T-cell (primary cell): ENCODE results near the gene SP1. TPM values are rescaled to one million over a fixed set of nuclear protein-coding genes. Genes with fewer than 3 reads are reported as not detected.
"Not testable (repeated sequence)": the region's sequence is repeated elsewhere in the genome, so short reads cannot be mapped to it uniquely, and the experiment has no call there.

ENCODE experiments used
- ATAC-seq, 4 experiments: fragments of 200-7000 bp in 3 of 4; fragments of 150-1000 bp in 1 of 4; cut with Tn5 transposase; replicated peaks in 1 of 4; 1 replicate in 3 of 4; 2 replicates in 1 of 4; pipeline ENCODE4 v1.10.0; 2021; ENCODE audit warnings: moderate library complexity in 3 of 4, mild to moderate bottlenecking in 2 of 4, moderate number of reproducible peaks in 1 of 4
- CTCF ChIA-PET, 2 donors: fragments of 300-600 bp; sonication (Branson Sonifier 250); formaldehyde crosslinking; loops; one replicate each; lab custom pipeline; 2022; ENCODE audit warnings: antibody characterized with exemption in 2 of 2; lab: Charles Lee
- POLR2A ChIA-PET, 2 donors: fragments of 300-600 bp; sonication (Branson Sonifier 250); formaldehyde crosslinking; loops; one replicate each; lab custom pipeline; 2022; ENCODE audit warnings: antibody characterized with exemption in 2 of 2; lab: Charles Lee
- DNase-seq, 35 experiments: peaks; one replicate each; pipeline versions ENCODE4 v3.0.0 to v3.0.0-alpha.2; 2013 to 2023
- H3K27ac ChIP-seq: one replicate; pipeline ENCODE4 v1.5.1; 2013; ENCODE audit warnings: low read length
- H3K27me3 ChIP-seq, 2 experiments: replicated peaks in 1 of 2; 1 replicate in 1 of 2; 2 replicates in 1 of 2; pipeline versions ENCODE4 v1.6.1 to v1.7.0; 2013; ENCODE audit warnings: low read length in 1 of 2, mixed read lengths in 1 of 2; ENCODE audit not compliant: control insufficient read depth in 2 of 2, insufficient read depth in 2 of 2; ENCODE audit errors: extremely low read depth in 1 of 2
- H3K36me3 ChIP-seq, 2 donors: 1 replicate in 1 of 2; 2 replicates in 1 of 2; pipeline versions ENCODE4 v1.6.1 to v1.7.0; 2013; ENCODE audit warnings: low read length in 1 of 2; ENCODE audit not compliant: control insufficient read depth in 2 of 2, insufficient read depth in 1 of 2; ENCODE audit errors: extremely low read depth in 1 of 2
- H3K4me1 ChIP-seq, 2 experiments: 1 replicate in 1 of 2; 2 replicates in 1 of 2; pipeline versions ENCODE4 v1.6.1 to v1.7.0; 2013; ENCODE audit warnings: low read length in 2 of 2, mixed read lengths in 1 of 2; ENCODE audit not compliant: insufficient read depth in 2 of 2, control insufficient read depth in 1 of 2; ENCODE audit errors: extremely low read depth in 1 of 2
- H3K4me3 ChIP-seq, 2 donors: 1 replicate in 1 of 2; 2 replicates in 1 of 2; pipeline versions ENCODE4 v1.5.1 to v1.7.0; 2013; ENCODE audit warnings: mild to moderate bottlenecking in 2 of 2, low read length in 1 of 2, moderate library complexity in 1 of 2; ENCODE audit not compliant: control insufficient read depth in 1 of 2; ENCODE audit errors: extremely low read depth in 1 of 2
- H3K9me3 ChIP-seq: 2 replicates; pipeline ENCODE4 v1.7.0; 2013
- H3K27ac Mint-ChIP-seq, 2 donors: one replicate each; pipeline ENCODE4 v1.8.0; 2020 to 2021; ENCODE audit warnings: mild to moderate bottlenecking in 2 of 2, mixed read lengths in 2 of 2
- H3K27me3 Mint-ChIP-seq, 2 donors: one replicate each; pipeline ENCODE4 v1.8.0; 2021 to 2022; ENCODE audit warnings: mixed read lengths in 2 of 2
- H3K36me3 Mint-ChIP-seq: one replicate; pipeline ENCODE4 v1.8.0; 2021; ENCODE audit warnings: mixed read lengths
- H3K4me1 Mint-ChIP-seq, 3 donors: one replicate each; pipeline ENCODE4 v1.8.0; 2020 to 2022; ENCODE audit warnings: mixed read lengths in 3 of 3, mild to moderate bottlenecking in 1 of 3
- H3K4me3 Mint-ChIP-seq, 3 donors: one replicate each; pipeline ENCODE4 v1.8.0; 2020 to 2022; ENCODE audit warnings: mild to moderate bottlenecking in 3 of 3, mixed read lengths in 3 of 3, moderate library complexity in 3 of 3
- H3K9me3 Mint-ChIP-seq, 3 donors: one replicate each; pipeline ENCODE4 v1.8.0; 2020 to 2022; ENCODE audit warnings: mixed read lengths in 3 of 3
- WGBS: methylation state at CpG from one replicate; pipeline ENCODE4 v1.1.5; 2013; ENCODE audit warnings: missing lambda C conversion rate; ENCODE audit not compliant: insufficient coverage; 5-methylcytosine and 5-hydroxymethylcytosine counted together
- total RNA-seq, 35 experiments: library from RNA in 6 of 35; stranded (reverse) in 6 of 35; fragments of 120-200 nt in 1 of 35; gene quantifications; one replicate each; pipeline versions ENCODE4 v1.2.1 to v1.2.4 and lab custom pipeline; 2013 to 2026

The SP1 gene
- total RNA-seq, 5 donors from 2014 or later (not counting 1 experiment from before 2014, with no cell fraction given), result 72.7 to 109 (median 96.6) TPM

GRCh38 chr12:53435326-53435725 lies 55.4 kb downstream of the SP1 start:
- CTCF ChIA-PET, result interaction anchor here in 1 of 2 donors (0.6 kb wide), 2 partner anchors 287 to 1005 kb away, joined by 3 to 5 read pairs; no protein-coding TSS in a partner anchor
- H3K4me1 ChIP-seq, H3K27ac ChIP-seq, H3K4me3 ChIP-seq, H3K27me3 Mint-ChIP-seq, H3K27ac Mint-ChIP-seq, H3K9me3 Mint-ChIP-seq, H3K36me3 Mint-ChIP-seq, H3K36me3 ChIP-seq, POLR2A ChIA-PET, H3K4me1 Mint-ChIP-seq, H3K27me3 ChIP-seq, DNase-seq, H3K4me3 Mint-ChIP-seq, H3K9me3 ChIP-seq, ATAC-seq: not testable (repeated sequence)
- no CpG with 5 or more reads among the region's 9 CpGs for WGBS

DNA sequence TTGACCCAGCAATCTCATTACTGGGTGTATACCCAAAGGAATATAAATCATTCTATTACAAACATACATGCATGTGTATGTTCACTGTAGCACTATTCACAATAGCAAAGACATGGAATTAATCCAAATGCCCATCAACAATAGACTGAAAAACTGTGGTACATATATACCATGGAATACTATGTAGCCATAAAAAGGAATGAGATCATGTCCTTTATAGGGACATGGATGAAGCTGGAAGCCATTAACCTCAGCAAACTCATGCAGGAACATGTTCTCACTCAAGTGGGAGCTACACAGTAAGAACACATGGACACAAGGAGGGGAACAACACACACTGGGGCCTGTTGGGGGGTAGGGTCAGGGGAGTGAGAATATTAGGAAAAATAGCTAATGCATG lies 59.6 kb downstream of the SP1 start:
- DNase-seq, H3K27me3 ChIP-seq, H3K9me3 ChIP-seq, H3K4me3 Mint-ChIP-seq, ATAC-seq, H3K27ac Mint-ChIP-seq, H3K27ac ChIP-seq, H3K4me3 ChIP-seq, H3K27me3 Mint-ChIP-seq, H3K9me3 Mint-ChIP-seq: not testable (repeated sequence)
- Histone ChIP-seq H3K4me1 (peaks cover 11 to 30% of the 10 kb centered on the region in 2 experiments), H3K36me3 (peaks cover 5 to 10% of the 10 kb centered on the region in 2 donors)
- POLR2A ChIA-PET, result interaction anchor here in 1 of 2 donors (0.6 to 1.7 kb wide), 3 partner anchors 60 to 66 kb away, joined by 3 to 11 read pairs (median 7); partner anchors contain the start of genes SP1 and TARBP2
- CTCF ChIA-PET, result interaction anchor here (0.6 to 1.6 kb wide), 3 partner anchors 39 to 116 kb away, joined by 3 to 4 read pairs (median 3); no protein-coding TSS in a partner anchor
- peaks cover 23 to 36% (median 32%) of the 10 kb centered on the region in 3 donors for H3K4me1 Mint-ChIP-seq
- H3K36me3 Mint-ChIP-seq, result peaks cover 12% of the 10 kb centered on the region

DNA sequence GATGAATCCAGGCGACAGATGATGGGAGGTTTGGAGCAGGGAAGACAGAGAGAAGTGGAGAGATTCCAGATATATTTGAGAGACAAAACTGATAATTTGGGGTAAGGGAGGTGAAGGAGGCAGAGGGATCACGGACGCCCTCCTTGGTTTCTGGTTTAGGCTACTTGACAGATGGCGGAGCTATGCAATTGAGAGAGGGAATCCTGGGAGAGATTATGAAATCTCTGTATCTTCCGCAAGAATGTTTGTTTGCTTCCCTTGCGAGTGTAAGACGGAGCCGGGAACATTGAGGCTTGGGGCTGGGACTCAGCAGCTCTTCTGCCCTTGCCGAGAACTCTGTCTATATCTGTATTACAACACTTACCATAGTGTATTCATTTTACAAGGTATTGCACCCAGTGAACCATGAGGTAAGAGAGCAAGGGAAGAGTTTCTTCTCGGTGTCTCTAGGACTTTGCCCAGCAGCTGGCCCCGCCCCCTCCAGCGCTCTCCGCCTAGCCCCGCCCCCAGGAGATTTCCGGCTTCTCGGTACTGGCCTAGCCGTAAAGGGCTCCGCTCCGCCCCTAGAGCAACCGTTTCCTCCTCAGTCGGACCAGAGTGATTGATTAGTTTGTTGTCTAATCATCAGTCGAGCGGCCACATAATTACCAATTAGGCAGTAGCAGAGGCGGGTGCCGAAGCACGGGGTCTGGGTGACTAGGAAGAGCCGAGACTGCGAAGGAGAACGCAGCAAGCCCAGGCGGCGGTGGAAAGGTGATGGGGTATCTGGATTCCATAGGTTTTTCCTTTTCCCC lies 61.3 kb downstream of the SP1 start, which contains the start of gene PRR13:
Gene PRR13, plus strand, starts transcription at position 695 of the 794 bp plus-strand sequence. CDS start 981 bp downstream, outside the sequence.
- Histone ChIP-seq H3K27ac (peak within 1 kb of the TSS; percentile 74), H3K9me3 (no peaks in the 10 kb centered on the region), H3K4me3 (peak within 1 kb of the TSS; percentile 90 to 94), H3K4me1 (peaks cover 14 to 34% of the 10 kb centered on the region in 2 experiments), H3K36me3 (peaks cover 5 to 20% of the 10 kb centered on the region in 2 donors), H3K27me3 (no peaks in the 10 kb centered on the region)
- Mint-ChIP-seq H3K27ac (peak within 1 kb of the TSS; percentile 96 to 98), H3K27me3 (no peaks in the 10 kb centered on the region), H3K4me3 (peak within 1 kb of the TSS; percentile 86 to 97 (median 95)), H3K9me3 (no peaks in the 10 kb centered on the region), H3K4me1 (peaks cover 38 to 51% (median 47%) of the 10 kb centered on the region in 3 donors), H3K36me3 (peaks cover 24% of the 10 kb centered on the region)
- ChIA-PET POLR2A (interaction anchor here (0.8 to 1.7 kb wide), 4 partner anchors 62 to 146 kb away, joined by 3 to 10 read pairs (median 5); partner anchors contain the start of genes PFDN5 (in 1 of the 2) and SP1 (in 1 of the 2)), CTCF (interaction anchor here in 1 of 2 donors (0.9 to 1.3 kb wide), 5 partner anchors 20 to 120 kb away, joined by 3 to 7 read pairs (median 3); partner anchors contain the start of genes AAAS and TARBP2)
- 3% methylated on average over 23 of the region's 31 CpGs for WGBS
- ATAC-seq (peak; percentile 98 to 99 (median 99)), DNase-seq (peak; percentile 92 to 100 (median 99))

DNA sequence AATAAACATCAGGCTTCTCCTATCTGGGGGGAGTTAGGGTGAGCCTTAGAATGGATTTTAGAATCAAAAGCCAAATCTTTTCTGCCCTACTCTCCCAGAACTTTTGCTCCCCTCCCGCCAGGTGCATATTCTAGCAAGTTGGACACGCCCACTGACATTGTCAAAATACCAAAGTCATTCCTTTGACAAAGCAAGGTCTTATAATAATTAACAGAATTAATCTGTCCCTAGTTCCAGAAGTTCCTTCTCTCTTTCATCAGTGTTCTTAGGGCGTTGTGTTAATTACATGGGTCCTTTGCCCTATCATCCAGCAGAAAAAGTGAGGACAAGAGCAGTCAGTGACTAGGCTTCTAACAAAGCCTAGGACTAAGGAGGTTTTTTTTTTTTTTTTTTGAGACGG lies 64.0 kb downstream of the SP1 start:
- no peaks in the 10 kb centered on the region for H3K9me3 Mint-ChIP-seq
- H3K27ac Mint-ChIP-seq, result peak overlapping the region in 1 of 2 donors; percentile 72
- H3K36me3 ChIP-seq, result peaks cover 17 to 33% of the 10 kb centered on the region in 2 donors
- no peak for ATAC-seq
- no peaks in the 10 kb centered on the region for H3K9me3 ChIP-seq
- H3K36me3 Mint-ChIP-seq, result peaks cover 34% of the 10 kb centered on the region
- no peaks in the 10 kb centered on the region for H3K27me3 Mint-ChIP-seq
- peak overlapping the region; percentile 17 to 86 (median 68) for H3K4me3 Mint-ChIP-seq
- no peak overlapping the region for H3K4me3 ChIP-seq
- no peak overlapping the region for H3K27ac ChIP-seq
- POLR2A ChIA-PET, result no interaction called here
- CTCF ChIA-PET, result no interaction called here
- WGBS, result 100% methylated on average over 1 of the region's 4 CpGs
- peak in 1 of 35 experiments; percentile 4 for DNase-seq
- H3K4me1 ChIP-seq, result peaks cover 14 to 34% of the 10 kb centered on the region in 2 experiments
- peaks cover 42 to 56% (median 51%) of the 10 kb centered on the region in 3 donors for H3K4me1 Mint-ChIP-seq
- H3K27me3 ChIP-seq, result no peaks in the 10 kb centered on the region

GRCh38 chr12:53444593-53445325 lies 64.8 kb downstream of the SP1 start:
- Mint-ChIP-seq H3K4me3 (peak overlapping the region; percentile 6 to 86 (median 41)), H3K27ac (peak overlapping the region; percentile 16 to 82), H3K4me1 (peaks cover 42 to 56% (median 48%) of the 10 kb centered on the region in 3 donors), H3K36me3 (peaks cover 34% of the 10 kb centered on the region)
- WGBS, result 100% methylated on average over 5 of the region's 11 CpGs
- CTCF ChIA-PET, result interaction anchor here in 1 of 2 donors (0.7 kb wide), 1 partner anchor 17 kb away, joined by 3 read pairs; no protein-coding TSS in a partner anchor
- Histone ChIP-seq H3K36me3 (peaks cover 17 to 33% of the 10 kb centered on the region in 2 donors), H3K4me1 (peaks cover 14 to 34% of the 10 kb centered on the region in 2 experiments)
- not testable (repeated sequence) for H3K4me3 ChIP-seq, H3K27ac ChIP-seq, H3K27me3 ChIP-seq, H3K9me3 Mint-ChIP-seq, H3K9me3 ChIP-seq, H3K27me3 Mint-ChIP-seq, ATAC-seq, DNase-seq
- POLR2A ChIA-PET, result interaction anchor here in 1 of 2 donors (0.7 to 0.8 kb wide), 2 partner anchors 14 to 47 kb away, joined by 6 to 9 read pairs; no protein-coding TSS in a partner anchor
